ENCODE data around the gene TMEM231.

GRCh38 chr16:75506107-75506506 lies 49.9 kb downstream of the TMEM231 start:
- TF ChIP-seq CTCF (conservative IDR thresholded peaks at IDR 0.05; ENCODE audit: low read depth, low read length) = no peak
- no peak for TF ChIP-seq EZH2 (IDR thresholded peaks at IDR 0.05; ENCODE audit: borderline replicate concordance, low read depth, low read length, poor library complexity, severe bottlenecking)

Data from A673 (cell line).